H1 (cell line): Measurements from ENCODE around the gene KCTD2. TPM values are rescaled to one million over a fixed set of nuclear protein-coding genes. Genes with fewer than 3 reads are reported as not detected.

ENCODE experiments used
- CTCF ChIA-PET: fragments of 300-600 bp; sonication (Branson Sonifier 250); formaldehyde crosslinking; loops from one replicate; lab custom pipeline; 2021; ENCODE audit not compliant: partially characterized antibody; lab: Charles Lee
- POLR2A ChIA-PET: fragments of 300-600 bp; sonication (Branson Sonifier 250); formaldehyde crosslinking; loops from one replicate; lab custom pipeline; 2021; ENCODE audit warnings: inconsistent platforms; ENCODE audit not compliant: partially characterized antibody; lab: Charles Lee
- DNase-seq, 2 experiments: peaks; one replicate each; pipeline versions ENCODE4 v3.0.0 to v3.0.0-alpha.2; 2010 to 2022; ENCODE audit warnings: low spot score in 2 of 2, low read depth in 1 of 2, mixed read lengths in 1 of 2
- FAIRE-seq: peaks from 2 replicates; lab custom pipeline; 2011; peaks lifted over from hg19 to GRCh38; lab: Jason Lieb, UNC
- H2AFZ ChIP-seq: 2 replicates; pipeline ENCODE4 v1.8.1; 2012; ENCODE audit warnings: low read length, inconsistent platforms
- H2AK5ac ChIP-seq: 2 replicates; pipeline ENCODE4 v1.6.1; 2013; ENCODE audit warnings: low read depth, low read length
- H2BK120ac ChIP-seq: replicated peaks from 2 replicates; pipeline ENCODE3; 2013; ENCODE audit warnings: low read depth, low read length, inconsistent platforms
- H2BK12ac ChIP-seq: 2 replicates; pipeline ENCODE4 v1.6.1; 2013; ENCODE audit warnings: low read depth, low read length
- H2BK15ac ChIP-seq: 2 replicates; pipeline ENCODE4 v1.6.1; 2013; ENCODE audit warnings: low read length
- H2BK20ac ChIP-seq: 2 replicates; pipeline ENCODE4 v1.6.1; 2013; ENCODE audit warnings: low read length
- H2BK5ac ChIP-seq: 2 replicates; pipeline ENCODE4 v1.6.1; 2013; ENCODE audit warnings: low read depth, low read length
- H3K14ac ChIP-seq: 2 replicates; pipeline ENCODE4 v1.6.1; 2013; ENCODE audit warnings: inconsistent platforms; ENCODE audit not compliant: insufficient read length
- H3K18ac ChIP-seq: 2 replicates; pipeline ENCODE4 v1.6.1; 2013; ENCODE audit warnings: low read length; ENCODE audit errors: extremely low read depth
- H3K23ac ChIP-seq: 2 replicates; pipeline ENCODE4 v1.6.1; 2013; ENCODE audit warnings: inconsistent platforms; ENCODE audit not compliant: insufficient read length
- H3K23me2 ChIP-seq: 2 replicates; pipeline ENCODE4 v1.6.1; 2013; ENCODE audit warnings: low read depth, low read length
- H3K27ac ChIP-seq: 2 replicates; pipeline ENCODE4 v1.6.1; 2011; ENCODE audit warnings: low read depth, low read length, inconsistent platforms
- H3K27me3 ChIP-seq, 4 experiments: replicated peaks in 1 of 4; 1 replicate in 1 of 4; 2 replicates in 3 of 4; pipeline versions ENCODE4 v1.6.1 to v1.8.1; 2011 to 2013; ENCODE audit warnings: low read length in 3 of 4, mild to moderate bottlenecking in 3 of 4, inconsistent platforms in 2 of 4, mixed read lengths in 2 of 4, moderate library complexity in 1 of 4; ENCODE audit not compliant: control insufficient read depth in 3 of 4, insufficient read depth in 3 of 4; ENCODE audit errors: extremely low read depth in 1 of 4
- H3K36me3 ChIP-seq, 4 experiments: 2 replicates each; pipeline versions ENCODE4 v1.6.1 to v1.8.1; 2011 to 2013; ENCODE audit warnings: mild to moderate bottlenecking in 4 of 4, low read length in 3 of 4, moderate library complexity in 2 of 4, control low read depth in 1 of 4, inconsistent platforms in 1 of 4; ENCODE audit not compliant: insufficient read depth in 4 of 4, control insufficient read depth in 2 of 4
- H3K4ac ChIP-seq: replicated peaks from 2 replicates; pipeline ENCODE3; 2013; ENCODE audit warnings: low read length, low read depth, mixed read lengths, inconsistent platforms; ENCODE audit not compliant: insufficient read length
- H3K4me1 ChIP-seq, 4 experiments: replicated peaks in 1 of 4; 1 replicate in 1 of 4; 2 replicates in 3 of 4; pipeline versions ENCODE4 v1.6.1 to v1.8.1; 2011 to 2013; ENCODE audit warnings: low read length in 3 of 4, inconsistent platforms in 2 of 4, mixed read lengths in 1 of 4; ENCODE audit not compliant: insufficient read depth in 4 of 4, control insufficient read depth in 3 of 4
- H3K4me2 ChIP-seq, 2 experiments: 2 replicates each; pipeline versions ENCODE4 v1.6.1 to v1.8.1; 2011 to 2013; ENCODE audit warnings: low read depth in 2 of 2, low read length in 2 of 2, control low read depth in 1 of 2, inconsistent platforms in 1 of 2, mild to moderate bottlenecking in 1 of 2; ENCODE audit not compliant: insufficient read depth in 1 of 2
- H3K4me3 ChIP-seq, 4 experiments: fragments of 200-600, 300-600 bp in 1 of 4; sonication (generic), shearing (Covaris generic), sonication (Bioruptor Twin) in 1 of 4; 2 replicates each; pipeline versions ENCODE4 v1.5.1 to v1.8.1; 2011 to 2016; ENCODE audit warnings: low read length in 4 of 4, low read depth in 3 of 4, control low read depth in 2 of 4, inconsistent platforms in 2 of 4, mild to moderate bottlenecking in 2 of 4, mixed read lengths in 1 of 4, moderate library complexity in 1 of 4; ENCODE audit not compliant: insufficient read depth in 2 of 4; ENCODE audit errors: extremely low read depth in 1 of 4
- H3K56ac ChIP-seq: replicated peaks from 2 replicates; pipeline ENCODE3; 2013; ENCODE audit warnings: low read depth, mild to moderate bottlenecking, mixed read lengths, low read length, inconsistent platforms; ENCODE audit not compliant: insufficient read length
- H3K79me1 ChIP-seq: 2 replicates; pipeline ENCODE4 v1.6.1; 2013; ENCODE audit warnings: low read depth, low read length, control low read depth
- H3K79me2 ChIP-seq, 2 experiments: 2 replicates each; pipeline versions ENCODE4 v1.6.1 to v1.8.1; 2012 to 2013; ENCODE audit warnings: low read length in 2 of 2, mild to moderate bottlenecking in 2 of 2, inconsistent platforms in 1 of 2; ENCODE audit not compliant: insufficient read depth in 2 of 2, control insufficient read depth in 1 of 2
- H3K9ac ChIP-seq, 4 experiments: replicated peaks in 1 of 4; 1 replicate in 1 of 4; 2 replicates in 3 of 4; pipeline versions ENCODE4 v1.6.1 to v1.8.1; 2011 to 2013; ENCODE audit warnings: low read depth in 3 of 4, low read length in 3 of 4, control low read depth in 2 of 4, mild to moderate bottlenecking in 2 of 4, moderate library complexity in 2 of 4, inconsistent platforms in 1 of 4; ENCODE audit errors: extremely low read depth in 1 of 4
- H3K9me3 ChIP-seq, 2 experiments: 2 replicates each; pipeline versions ENCODE4 v1.6.1 to v1.8.1; 2012 to 2013; ENCODE audit warnings: mild to moderate bottlenecking in 2 of 2, moderate library complexity in 2 of 2, control low read depth in 1 of 2, inconsistent platforms in 1 of 2, low read depth in 1 of 2, low read length in 1 of 2, mixed read lengths in 1 of 2; ENCODE audit not compliant: insufficient read depth in 2 of 2
- H4K20me1 ChIP-seq, 2 experiments: replicated peaks in 1 of 2; 2 replicates each; pipeline versions ENCODE3 to v1.8.1; 2011 to 2013; ENCODE audit warnings: inconsistent platforms in 2 of 2, low read length in 2 of 2, mild to moderate bottlenecking in 1 of 2; ENCODE audit not compliant: insufficient read depth in 2 of 2, control insufficient read depth in 1 of 2
- H4K5ac ChIP-seq: 2 replicates; pipeline ENCODE4 v1.6.1; 2013; ENCODE audit warnings: low read length, low read depth, mixed read lengths, inconsistent platforms; ENCODE audit not compliant: insufficient read length
- H4K8ac ChIP-seq: 2 replicates; pipeline ENCODE4 v1.8.0; 2013; ENCODE audit warnings: mild to moderate bottlenecking, moderate library complexity, low read length, inconsistent platforms; ENCODE audit not compliant: insufficient read depth; ENCODE audit errors: extremely low read depth
- H4K91ac ChIP-seq: replicated peaks from 2 replicates; pipeline ENCODE3; 2013; ENCODE audit warnings: low read length, mixed read lengths, inconsistent platforms; ENCODE audit not compliant: insufficient read length
- ASH2L ChIP-seq: fragments of 200-600, 300-600 bp; sonication (generic); IDR thresholded peaks from one replicate; pipeline ENCODE4 v1.7.1; 2017; ENCODE audit warnings: low read length
- BACH1 ChIP-seq: IDR thresholded peaks from 2 replicates; pipeline ENCODE4 v1.6.1; 2012; ENCODE audit warnings: low read length, improper control_type of control experiment
- BRCA1 ChIP-seq: IDR thresholded peaks from 2 replicates; pipeline ENCODE4 v1.6.1; 2012; ENCODE audit warnings: low read depth, low read length, improper control_type of control experiment
- CBX5 ChIP-seq: fragments of 300-800, 300-1000 bp; sonication (generic); IDR thresholded peaks from 2 replicates; pipeline ENCODE4 v1.7.1; 2016; ENCODE audit warnings: antibody characterized with exemption, low read length, low read depth
- JUND ChIP-seq: IDR thresholded peaks from 2 replicates; pipeline ENCODE4 v1.6.1; 2011; ENCODE audit warnings: mild to moderate bottlenecking, improper control_type of control experiment, low read length
- SIX5 ChIP-seq: IDR thresholded peaks from 2 replicates; pipeline ENCODE4 v1.6.1; 2011; ENCODE audit warnings: mild to moderate bottlenecking, low read depth, low read length
- TBP ChIP-seq: IDR thresholded peaks from 2 replicates; pipeline ENCODE4 v1.6.1; 2011; ENCODE audit warnings: low read depth, low read length, improper control_type of control experiment
- whole genome bisulfite sequencing, 2 experiments: shearing (Covaris generic) in 1 of 2; methylation state at CpG; one replicate each; pipeline versions ENCODE4 v1.1.6 to v1.1.7; 2013 to 2015; ENCODE audit warnings: low lambda C conversion rate in 2 of 2, mixed read lengths in 2 of 2, inconsistent platforms in 1 of 2, low coverage in 1 of 2, missing lambda C conversion rate in 1 of 2; ENCODE audit not compliant: insufficient replicate concordance in 2 of 2, insufficient coverage in 1 of 2, insufficient read length in 1 of 2; ENCODE audit errors: extremely low coverage in 1 of 2, missing lambda C conversion rate in 1 of 2; 5-methylcytosine and 5-hydroxymethylcytosine counted together
- polyA plus RNA-seq, 7 experiments: library from polyadenylated mRNA; depleted of rRNA in 3 of 7; stranded (reverse) in 5 of 7; unstranded in 2 of 7; fragments of >200 nt in 5 of 7; fragments of 200-250 nt in 2 of 7; gene quantifications; 1 replicate in 5 of 7; 2 replicates in 1 of 7; 4 replicates in 1 of 7; pipeline versions ENCODE4 v1.2.1 to v1.2.3, GENCODE V29; 2011 to 2013; ENCODE audit warnings: missing spikeins in 2 of 7, mixed read lengths in 2 of 7
- total RNA-seq: library from RNA; stranded (reverse); fragmentation: NEBNext Ultra II Directional; extraction: Animal tissue kit (Norgen Biotek cat#: 25700); gene quantifications from 2 replicates; pipeline ENCODE4 v1.2.1, GENCODE V29; 2021
- TF ChIP-seq, protein P1 (sequence below): IDR thresholded peaks from 2 replicates; pipeline ENCODE4 v1.6.1; 2012; ENCODE audit warnings: inconsistent platforms
- TF ChIP-seq, protein P2 (sequence below): IDR thresholded peaks from 2 replicates; pipeline ENCODE4 v1.6.1; 2012; ENCODE audit warnings: inconsistent platforms

Gene KCTD2
- total and polyA plus RNA-seq, 2 of the 8 experiments (the other 6 are each of a cell fraction or from before 2014, with no cell fraction given): 33.7 to 36.8 TPM

DNA sequence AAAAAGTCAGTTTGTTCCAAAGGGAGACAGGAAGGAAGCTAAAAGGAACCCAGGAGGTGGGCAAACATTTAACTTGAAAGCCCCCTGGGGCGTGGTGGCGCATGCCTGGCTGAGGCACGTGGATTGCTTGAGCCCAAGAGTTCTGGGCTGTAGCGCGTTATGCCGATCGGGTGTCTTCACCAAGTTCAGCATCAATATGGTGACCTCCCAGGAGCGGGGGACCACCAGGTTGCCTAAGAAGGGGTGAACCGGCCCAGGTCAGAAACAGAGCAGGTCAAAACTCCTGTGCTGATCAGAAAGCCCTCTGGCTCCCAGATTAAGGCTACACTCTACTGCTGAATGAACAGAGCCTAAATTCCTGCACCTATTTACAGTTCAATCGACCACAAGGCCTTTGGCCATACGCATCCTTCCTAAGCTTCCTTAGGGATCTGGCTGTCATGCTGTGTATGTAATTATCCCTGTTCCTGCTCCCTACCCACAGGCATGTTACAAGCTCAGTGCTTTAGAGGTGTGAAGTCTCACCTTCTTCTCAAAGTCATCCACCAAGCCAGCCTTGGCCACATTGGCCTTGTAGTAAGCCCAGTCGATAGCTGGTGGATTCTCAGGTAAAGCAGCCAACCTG is 5.3 kb upstream of the KCTD2 start:
- H2BK5ac ChIP-seq: 0 out of 2 replicates have a peak overlapping the region, but pooled peaks have one; percentile 9
- H3K9ac ChIP-seq: no peak overlapping the region
- H3K79me2 ChIP-seq: peaks cover 0 to 9% of the 10 kb centered on the region in 2 experiments; a peak in 2 of 4 replicates
- ChIA-PET CTCF (interaction anchor here (1.2 to 2.5 kb wide), 8 partner anchors 10 to 81 kb away, joined by 3 to 11 read pairs (median 7); no protein-coding TSS in a partner anchor), POLR2A (interaction anchor here (1.2 to 1.8 kb wide), 4 partner anchors 7 to 46 kb away, joined by 3 to 9 read pairs (median 4); partner anchors contain the start of genes MRPL58 and SLC16A5)
- 90% methylated on average over 12 of the region's 12 CpGs; no CpG with 5 or more reads in 1 of the 2 experiments for WGBS, 2 experiments
- no peak overlapping the region for H3K4me3 ChIP-seq
- H3K14ac ChIP-seq: no peak overlapping the region
- H4K91ac ChIP-seq: no peak overlapping the region
- TF ChIP-seq BACH1: no peak
- no peak for TF ChIP-seq CBX5
- TF ChIP-seq BRCA1: no peak
- no peak for TF ChIP-seq ASH2L
- TF ChIP-seq SIX5: no peak
- TF ChIP-seq, protein P1, sequence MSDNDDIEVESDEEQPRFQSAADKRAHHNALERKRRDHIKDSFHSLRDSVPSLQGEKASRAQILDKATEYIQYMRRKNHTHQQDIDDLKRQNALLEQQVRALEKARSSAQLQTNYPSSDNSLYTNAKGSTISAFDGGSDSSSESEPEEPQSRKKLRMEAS: no peak
- TF ChIP-seq, protein P2, sequence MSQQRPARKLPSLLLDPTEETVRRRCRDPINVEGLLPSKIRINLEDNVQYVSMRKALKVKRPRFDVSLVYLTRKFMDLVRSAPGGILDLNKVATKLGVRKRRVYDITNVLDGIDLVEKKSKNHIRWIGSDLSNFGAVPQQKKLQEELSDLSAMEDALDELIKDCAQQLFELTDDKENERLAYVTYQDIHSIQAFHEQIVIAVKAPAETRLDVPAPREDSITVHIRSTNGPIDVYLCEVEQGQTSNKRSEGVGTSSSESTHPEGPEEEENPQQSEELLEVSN: no peak
- no peak for TF ChIP-seq TBP
- TF ChIP-seq JUND: no peak
- H2AK5ac ChIP-seq: no peak overlapping the region
- H4K5ac ChIP-seq: no peak overlapping the region
- no peak overlapping the region for H2BK120ac ChIP-seq
- FAIRE-seq (no peak), DNase-seq (no peak)
- H3K27me3 ChIP-seq: no peaks in the 10 kb centered on the region
- H3K4me2 ChIP-seq: 0 out of 4 replicates have a peak overlapping the region, but pooled peaks of 1 of the 2 experiments have one; percentile 18
- H3K56ac ChIP-seq: no peak overlapping the region
- H3K4ac ChIP-seq: no peak overlapping the region
- no peaks in the 10 kb centered on the region; the same call in 1 of the 2 replicates for H3K23me2 ChIP-seq
- H2BK15ac ChIP-seq: no peak overlapping the region
- H3K23ac ChIP-seq: no peak overlapping the region
- H2BK20ac ChIP-seq: no peak overlapping the region
- H2AFZ ChIP-seq: no peak overlapping the region
- no peaks in the 10 kb centered on the region for H4K20me1 ChIP-seq
- no peak overlapping the region for H2BK12ac ChIP-seq
- H3K36me3 ChIP-seq: peaks cover 7 to 42% (median 25%) of the 10 kb centered on the region in 4 experiments; a peak in 7 of 8 replicates
- H3K9me3 ChIP-seq: no peaks in the 10 kb centered on the region
- H3K4me1 ChIP-seq: peaks cover 1 to 13% (median 6%) of the 10 kb centered on the region in 4 experiments; a peak in 5 of 7 replicates
- no peak overlapping the region for H3K18ac ChIP-seq
- H3K79me1 ChIP-seq: no peaks in the 10 kb centered on the region
- H4K8ac ChIP-seq: no peak overlapping the region
- no peak overlapping the region for H3K27ac ChIP-seq
